SK-MEL-5 (cell line): ENCODE data around the gene UMODL1. TPM values are rescaled to one million over a fixed set of nuclear protein-coding genes. Genes with fewer than 3 reads are reported as not detected.

ENCODE experiments used
- DNase-seq: peaks from one replicate; pipeline ENCODE4 v3.0.0-alpha.2; 2016; ENCODE audit warnings: low read depth, low spot score
- in situ Hi-C: cut with HindIII; loops from 2 replicates; pipeline ENCODE4 v1.10.0; 2016; ENCODE audit warnings: low sequenced_read_pairs, high pct_unique_total_duplicates, low pct_unique_long_range_greater_than_20kb
- total RNA-seq: library from RNA; depleted of rRNA; stranded (reverse); fragments of >200 nt; shearing (Covaris generic); gene quantifications from 2 replicates; pipeline ENCODE4 v1.2.3, GENCODE V29; 2014

Gene UMODL1
- total RNA-seq, 1 experiment from 2014 or later: not detected

DNA sequence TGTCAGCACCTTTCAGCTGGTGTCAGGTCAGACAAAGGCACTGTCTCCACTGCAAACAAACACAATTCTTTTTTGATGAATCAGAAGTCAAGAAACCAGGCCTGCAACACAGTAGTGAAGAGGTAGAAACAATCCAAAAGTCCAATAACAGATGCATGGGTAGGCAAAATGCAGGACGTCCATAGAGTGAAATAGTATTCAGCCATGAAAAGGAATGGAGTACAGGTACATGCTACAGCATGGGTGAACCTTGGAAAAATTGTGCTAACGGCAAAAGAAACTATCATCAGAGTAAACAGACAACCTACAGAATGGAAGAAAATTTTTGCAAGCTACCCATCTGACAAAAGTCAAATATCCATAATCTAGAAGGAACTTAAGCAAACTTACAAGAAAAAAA lies 34.8 kb upstream of the UMODL1 start:
- in situ Hi-C loops: no loop called here
- no peak for DNase-seq

DNA sequence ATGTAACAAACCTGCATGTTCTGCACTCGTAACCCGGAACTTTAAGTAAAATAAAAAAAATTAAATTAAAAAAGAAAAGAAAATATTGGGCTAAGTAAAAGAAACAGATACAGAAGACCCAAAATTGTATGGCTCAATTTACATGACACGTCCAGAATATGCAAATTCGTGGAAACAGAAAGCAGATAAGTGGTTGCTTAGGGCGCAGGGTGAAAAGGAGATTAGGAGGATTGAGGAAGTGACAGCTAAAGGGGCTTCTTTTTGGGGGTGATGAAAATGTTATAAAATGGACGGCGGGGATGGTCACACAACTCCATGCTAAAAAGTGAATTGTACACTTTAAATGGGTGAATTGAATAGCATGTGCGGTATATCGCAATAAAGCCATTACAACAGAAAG lies 33.6 kb upstream of the UMODL1 start:
- DNase-seq: no peak
- in situ Hi-C loops: no loop called here

DNA sequence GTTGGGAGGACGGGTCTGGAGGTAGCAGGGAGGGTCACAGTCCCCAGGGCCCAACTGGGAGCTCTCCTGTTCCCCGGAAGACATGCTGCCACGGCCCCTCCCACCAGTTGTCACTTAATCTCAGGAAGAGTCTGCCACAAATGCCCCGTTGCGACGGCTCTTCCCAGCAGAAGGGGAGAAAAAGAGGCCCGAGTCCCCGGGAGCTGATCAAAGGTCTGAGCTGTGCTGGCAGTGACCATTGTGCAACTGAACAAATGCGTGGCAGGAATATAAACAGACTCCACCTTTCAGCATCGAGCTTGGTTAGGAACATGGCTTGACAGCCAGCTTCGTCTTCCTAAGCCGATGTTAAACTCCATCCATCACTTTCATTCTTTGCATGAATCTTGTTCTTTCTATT lies 33.2 kb upstream of the UMODL1 start:
- in situ Hi-C loops: no loop called here
- no peak for DNase-seq

DNA sequence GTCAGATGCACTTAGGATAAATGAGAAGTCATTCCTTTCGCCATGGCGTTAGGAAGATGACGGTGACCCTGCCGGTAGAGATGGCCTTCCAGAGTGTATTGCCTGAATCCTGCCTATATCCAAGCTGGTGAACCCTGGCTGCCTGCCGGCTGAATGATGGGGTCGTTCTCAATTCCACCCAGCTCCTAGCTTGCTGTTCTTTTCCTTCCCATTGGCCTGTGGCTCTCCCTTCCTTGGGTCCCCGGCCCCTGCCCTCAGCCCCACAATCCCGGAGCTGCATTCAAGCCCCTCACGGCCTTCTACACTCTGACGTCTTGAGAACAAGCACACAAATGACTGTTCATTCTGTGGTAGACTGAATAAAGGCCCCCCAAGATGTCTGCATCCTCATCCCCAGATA lies 32.7 kb upstream of the UMODL1 start:
- in situ Hi-C loops: no loop called here
- no peak for DNase-seq

DNA sequence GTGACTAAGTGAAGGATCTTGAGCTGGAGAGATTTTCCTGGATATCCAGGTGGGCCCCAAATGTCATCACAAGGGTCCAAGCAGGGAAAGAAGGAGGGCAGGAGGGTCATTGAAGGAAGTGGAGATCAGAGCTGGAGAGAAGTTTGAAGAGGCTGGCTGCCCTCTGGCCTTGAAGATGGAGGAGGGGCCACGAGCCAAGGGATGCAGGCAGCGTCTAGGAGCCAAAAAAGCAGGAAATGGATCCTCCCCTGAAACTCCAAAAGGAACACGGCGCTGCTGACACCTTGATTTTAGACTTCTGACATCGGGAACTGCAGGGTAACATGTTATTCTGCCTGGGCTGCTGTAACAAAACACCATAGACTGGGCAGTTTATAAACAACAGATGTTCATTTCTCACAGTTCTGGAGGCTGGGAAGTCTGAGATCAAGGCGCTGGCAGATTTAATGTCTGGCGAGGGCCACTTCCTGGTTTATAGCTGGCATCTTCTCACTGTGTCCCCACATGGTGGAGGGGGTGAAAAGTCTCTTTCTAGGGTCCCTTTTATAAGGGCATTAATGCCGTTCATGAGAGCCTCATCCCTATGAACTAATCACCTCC lies 32.2 kb upstream of the UMODL1 start:
- no peak for DNase-seq
- in situ Hi-C loops: no loop called here

DNA sequence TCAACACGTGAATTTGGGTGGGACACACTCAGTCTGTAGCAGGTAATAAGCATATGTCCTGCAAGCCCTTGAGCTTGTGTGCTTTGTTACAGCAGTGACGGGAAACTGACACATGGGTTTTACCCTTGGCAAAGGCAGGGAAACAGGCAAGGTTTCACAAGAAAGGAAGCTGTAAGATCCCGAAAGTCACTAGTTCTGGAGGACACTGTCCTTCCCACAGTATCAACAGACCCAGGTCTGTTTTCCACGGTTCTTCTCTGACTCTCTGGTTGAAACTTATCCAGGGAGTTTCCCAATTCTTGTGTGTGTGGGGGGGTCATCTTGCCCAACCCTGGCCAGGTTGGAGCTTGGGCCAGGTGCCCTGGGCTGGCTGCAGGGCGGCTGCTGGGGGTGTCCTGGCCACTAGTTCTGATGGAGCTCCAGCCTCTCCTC lies 31.6 kb upstream of the UMODL1 start:
- DNase-seq: no peak
- in situ Hi-C loops: no loop called here

DNA sequence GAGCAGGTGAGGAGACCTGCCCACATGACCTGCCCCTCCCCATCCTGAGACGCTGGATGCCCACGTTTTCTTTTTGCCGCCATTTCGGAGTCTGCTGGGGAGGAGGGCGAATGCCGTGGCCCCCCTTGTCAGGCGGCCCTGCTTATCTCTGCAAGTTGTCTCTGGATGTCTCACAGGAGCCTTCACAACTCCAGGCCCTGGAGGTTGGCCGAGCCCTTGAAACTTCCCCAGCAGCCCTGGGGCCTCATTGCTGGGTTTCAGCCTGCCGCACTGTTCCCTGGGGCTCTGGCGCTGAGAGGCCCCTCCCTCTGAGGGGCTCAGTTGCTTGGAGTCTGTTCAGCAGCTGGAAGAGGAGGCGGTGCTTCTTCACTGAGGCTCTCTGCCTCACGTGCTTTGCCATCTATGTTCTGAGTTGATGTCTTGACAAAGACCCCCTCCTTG lies 31.2 kb upstream of the UMODL1 start:
- in situ Hi-C loops: no loop called here
- DNase-seq: no peak

DNA sequence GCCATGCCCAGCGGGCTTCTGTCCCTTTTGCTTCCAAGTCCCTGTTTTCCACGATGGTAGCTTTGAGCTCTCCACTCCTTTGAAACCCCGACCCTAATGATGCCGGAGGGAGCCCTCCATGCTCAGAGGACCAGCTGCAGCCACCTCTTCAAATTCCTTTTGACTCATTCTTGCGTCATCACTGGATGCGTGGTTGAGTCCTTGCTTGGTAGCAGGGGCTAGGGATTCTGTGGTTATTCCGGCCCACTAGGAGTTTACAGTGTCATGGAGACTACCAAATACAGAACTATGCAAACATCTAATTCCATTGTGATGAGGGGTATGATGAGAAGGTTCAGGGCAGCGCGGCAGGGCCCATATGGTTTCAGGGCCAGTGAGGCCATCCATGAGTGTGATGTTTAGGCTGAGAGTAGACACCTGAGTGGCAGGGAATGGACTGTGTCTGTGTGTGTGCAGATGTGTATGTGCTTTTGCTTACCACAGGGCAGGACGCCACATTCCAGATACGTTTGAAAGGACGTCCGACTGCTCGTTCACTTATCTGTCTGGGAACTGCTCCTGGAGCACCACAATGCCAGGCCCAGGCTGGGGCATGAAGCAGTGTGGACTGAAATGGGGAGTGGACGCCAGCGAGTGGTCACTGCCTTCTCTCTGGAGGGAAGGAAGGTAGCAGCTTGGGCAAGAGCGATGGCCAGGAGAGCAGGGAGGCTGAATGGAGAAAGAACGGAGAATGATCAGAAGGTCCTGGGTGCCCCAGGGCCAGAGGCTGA lies 30.5 kb upstream of the UMODL1 start:
- no peak for DNase-seq

DNA sequence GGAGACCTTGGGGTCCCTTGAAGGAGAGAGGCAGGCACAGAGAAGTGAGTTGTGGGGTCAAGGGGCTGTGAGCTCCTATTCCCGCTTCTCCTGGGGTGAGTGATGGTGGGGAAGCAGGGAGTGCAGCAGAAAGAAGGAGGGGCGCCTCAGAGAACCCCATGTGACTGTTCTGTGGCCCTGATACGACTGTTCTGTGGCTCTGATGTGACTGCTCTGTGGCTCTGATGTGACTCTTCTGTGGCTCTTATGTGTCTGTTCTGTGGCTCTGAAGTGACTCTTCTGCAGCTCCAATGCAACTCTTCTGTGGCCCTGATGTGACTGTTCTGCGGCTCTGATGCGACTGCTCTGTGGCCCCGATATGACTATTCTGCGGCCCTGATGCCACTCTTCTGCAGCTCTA lies 29.9 kb upstream of the UMODL1 start:
- in situ Hi-C loops: no loop called here
- DNase-seq: no peak

More for the DNA sequence above, 30.5 kb upstream of the UMODL1 start:
- in situ Hi-C loops: no loop called here

DNA sequence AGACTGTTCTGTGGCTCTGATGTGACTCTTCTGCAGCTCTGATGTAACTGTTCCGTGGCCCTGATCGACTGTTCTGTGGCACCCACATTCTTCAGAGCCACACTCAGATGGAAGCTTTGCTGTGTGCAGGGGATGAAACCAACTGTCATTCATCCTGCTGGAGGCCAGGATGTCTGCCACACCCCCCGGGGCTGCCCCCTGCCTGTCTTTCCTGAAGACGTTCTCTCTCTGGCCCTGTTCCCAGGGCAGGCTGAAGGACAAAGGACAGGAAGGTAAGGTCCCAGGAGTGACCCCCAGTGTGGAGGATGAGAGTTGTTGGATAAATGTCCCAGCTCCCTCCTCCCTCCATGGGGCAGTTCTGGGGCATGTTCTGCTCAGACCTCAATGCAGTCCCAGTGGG lies 29.4 kb upstream of the UMODL1 start:
- in situ Hi-C loops: no loop called here

DNA sequence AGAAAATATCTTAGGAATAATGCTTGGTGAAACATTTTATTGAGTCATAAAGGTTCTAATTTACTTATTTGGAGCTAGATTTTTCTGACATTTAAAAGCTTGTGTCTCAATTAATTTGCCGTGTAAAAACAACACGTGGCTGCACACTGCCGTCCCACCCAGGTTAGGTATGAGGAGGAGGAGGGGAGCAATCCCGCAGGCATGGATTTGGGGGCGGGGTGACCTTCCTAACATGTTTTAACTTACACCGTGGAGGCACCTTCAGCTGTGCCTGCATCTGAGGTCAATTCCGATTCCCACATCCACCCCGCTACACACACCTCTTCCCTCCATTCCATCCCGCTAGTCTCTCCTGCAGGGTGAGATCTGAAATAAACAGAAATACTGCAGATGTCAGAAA lies 28.5 kb upstream of the UMODL1 start:
- in situ Hi-C loops: no loop called here

More for the DNA sequence above, 29.4 kb upstream of the UMODL1 start:
- DNase-seq: no peak

DNA sequence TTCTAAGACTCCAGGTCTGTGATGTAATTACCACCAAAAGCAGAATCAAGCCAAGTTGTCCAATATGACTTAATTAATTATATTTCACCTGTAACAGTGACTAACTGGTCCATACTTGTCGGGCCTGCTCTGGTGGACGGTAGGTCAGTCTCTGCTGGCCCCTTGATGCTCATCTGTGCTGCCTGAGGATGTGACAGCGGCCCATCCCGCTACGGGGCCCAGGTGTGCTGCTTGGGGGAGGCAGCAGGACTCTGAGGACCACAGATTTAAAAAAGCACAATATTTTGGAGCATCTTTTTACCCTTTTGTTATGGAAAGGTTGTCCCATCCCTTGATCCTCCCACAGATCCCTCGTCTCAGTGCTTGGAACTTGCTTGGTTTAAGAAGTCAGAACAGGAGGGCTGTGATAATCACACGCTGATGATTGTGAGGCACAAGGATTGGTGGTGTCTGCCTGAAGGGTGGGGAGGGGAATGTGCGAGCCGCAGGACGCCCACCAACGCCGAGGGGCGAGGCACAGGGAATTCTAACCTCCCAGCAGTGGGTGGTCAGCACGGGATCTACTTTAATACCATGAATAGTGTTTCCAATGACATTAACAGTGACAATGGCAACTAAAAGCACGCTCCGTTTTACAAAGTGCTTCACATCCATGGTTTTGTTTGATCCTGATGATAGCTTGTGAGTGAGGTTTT lies 27.8 kb upstream of the UMODL1 start:
- DNase-seq: no peak
- in situ Hi-C loops: no loop called here

More for the DNA sequence above, 28.5 kb upstream of the UMODL1 start:
- no peak for DNase-seq

DNA sequence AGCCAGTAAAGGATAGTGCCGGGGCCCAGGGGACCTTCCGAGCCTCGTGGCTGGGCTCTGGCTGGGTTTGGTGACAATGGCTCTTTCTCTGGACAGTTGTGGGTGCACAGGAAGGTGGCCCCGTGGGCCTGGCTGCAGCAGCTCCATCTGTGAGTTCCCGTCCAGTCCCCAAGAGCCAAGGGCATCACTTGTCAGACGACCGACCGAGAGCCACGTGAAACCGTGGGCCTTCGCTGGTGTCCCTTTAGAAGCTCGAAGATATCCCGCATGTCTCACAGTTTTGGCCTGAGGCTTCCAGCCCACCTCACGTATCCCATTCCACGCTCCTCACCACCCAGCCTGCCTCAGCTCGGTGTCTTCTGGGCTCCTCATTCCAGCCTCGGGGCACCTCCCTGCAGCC lies 27.2 kb upstream of the UMODL1 start:
- in situ Hi-C loops: no loop called here
- DNase-seq: no peak

DNA sequence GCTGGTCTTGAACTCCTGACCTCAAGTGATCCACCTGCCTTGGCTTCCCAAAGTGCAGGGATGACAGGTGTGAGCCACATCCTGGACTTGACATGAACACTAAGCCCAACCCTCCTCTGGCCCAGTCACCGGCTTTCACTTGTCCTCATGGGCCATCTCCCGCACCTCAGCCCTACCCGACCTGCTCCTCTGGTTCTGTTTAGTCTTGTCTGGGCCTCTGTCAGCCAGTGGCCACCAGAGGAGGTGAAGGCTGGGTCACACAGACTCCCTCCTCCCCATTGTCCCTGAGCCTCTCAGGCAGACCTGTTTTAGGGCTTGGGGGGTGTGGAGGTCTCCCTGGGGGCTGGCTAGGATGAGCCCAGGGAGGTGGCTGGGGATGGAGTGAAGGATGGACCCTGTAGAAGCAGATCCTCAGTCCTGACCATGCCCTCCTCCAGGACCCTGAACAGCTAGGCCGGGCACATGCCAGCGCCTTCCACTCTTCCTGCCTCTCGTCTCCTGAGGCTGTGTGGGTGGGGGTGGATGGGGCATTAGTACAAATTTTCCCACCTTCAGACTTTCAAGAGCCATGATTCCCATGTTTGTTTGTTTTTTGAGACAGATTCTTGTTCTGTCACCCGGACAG lies 26.1 kb upstream of the UMODL1 start:
- DNase-seq: no peak
- in situ Hi-C loops: no loop called here

DNA sequence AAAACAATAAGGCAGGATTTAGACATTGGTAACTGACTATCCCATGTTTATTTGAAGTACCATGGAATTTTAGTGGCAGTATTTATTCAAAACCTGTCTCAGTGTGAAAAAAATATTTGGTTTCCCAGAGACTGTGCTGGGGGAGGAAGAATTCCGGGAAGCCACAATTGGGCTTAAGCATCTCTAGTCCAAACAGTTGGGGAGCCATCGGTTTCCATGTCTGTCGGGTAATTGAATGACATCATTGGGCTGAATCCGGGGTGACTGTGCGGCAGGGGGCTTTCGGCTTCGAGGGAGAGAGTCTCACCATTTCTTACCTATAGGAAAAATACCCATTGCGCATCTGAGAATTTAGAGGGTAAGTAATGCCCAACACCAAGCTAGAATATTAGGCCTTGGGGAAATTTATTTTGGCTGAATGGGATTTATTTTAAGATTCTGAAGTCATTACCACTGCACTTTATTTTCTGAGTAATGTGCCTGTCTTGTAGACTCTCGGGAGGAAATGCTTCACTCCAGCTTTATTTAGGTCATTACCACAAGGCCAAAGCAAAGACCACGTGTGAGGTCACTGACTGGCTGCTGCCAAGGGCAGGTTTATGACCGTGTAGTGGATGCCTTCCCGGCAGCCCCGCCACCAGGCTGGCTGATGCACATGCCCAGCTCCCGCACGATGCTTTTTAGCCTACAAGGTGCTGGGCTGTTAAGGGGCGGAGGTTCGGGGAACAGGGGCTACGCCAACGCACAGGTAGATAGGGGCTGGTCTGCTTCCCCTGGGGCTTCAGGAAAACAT lies 23.1 kb upstream of the UMODL1 start:
- peak; percentile 2 for DNase-seq
- in situ Hi-C loops: no loop called here

DNA sequence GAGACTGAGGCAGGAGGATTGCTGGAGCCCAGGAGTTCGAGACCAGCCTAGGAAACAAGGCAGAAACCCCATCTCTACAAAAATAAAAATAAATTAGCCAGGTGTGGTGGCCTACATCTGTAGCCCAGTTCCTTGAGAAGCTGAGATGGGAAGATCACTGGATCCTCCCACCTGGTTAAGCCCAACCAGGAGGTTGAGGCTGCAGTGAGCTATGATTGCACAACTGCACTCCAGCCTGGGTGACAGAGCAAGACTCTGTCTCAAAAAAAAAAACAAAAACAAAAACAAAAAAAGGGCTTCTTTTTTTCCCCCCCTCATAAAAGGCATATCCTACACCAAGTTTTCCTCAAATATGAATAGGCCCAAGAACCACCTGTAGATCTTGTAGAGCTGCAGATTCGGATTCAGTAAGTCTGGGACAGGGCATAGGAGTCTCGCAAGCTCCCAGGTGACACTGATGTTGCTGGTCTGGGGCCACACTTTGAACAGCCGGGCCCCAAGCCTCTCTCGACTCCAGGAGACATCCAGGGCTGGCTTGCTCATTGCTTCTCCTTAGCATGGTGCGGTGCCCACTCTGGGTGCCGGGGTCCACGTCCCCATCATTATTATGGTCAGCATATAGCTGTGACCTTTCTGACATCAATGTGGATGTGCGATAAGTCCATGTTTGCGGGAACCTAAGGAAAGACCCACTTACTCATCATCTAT lies 22.1 kb upstream of the UMODL1 start:
- in situ Hi-C loops: no loop called here
- DNase-seq: no peak
